H4 (cell line): ENCODE results near the gene PACRG. TPM values are rescaled to one million over a fixed set of nuclear protein-coding genes. Genes with fewer than 3 reads are reported as not detected.

Experiments
- DNase-seq: peaks from one replicate; pipeline ENCODE4 v3.0.0-alpha.2; 2015; ENCODE audit warnings: low spot score
- total RNA-seq: library from RNA; depleted of rRNA; stranded (reverse); fragments of >200 nt; shearing (Covaris generic); gene quantifications from 2 replicates; pipeline ENCODE4 v1.2.3, GENCODE V29; 2014

Gene PACRG
- total RNA-seq, 1 experiment from 2014 or later, result not detected

GRCh38 chr6:163008626-163009025, 280.9 kb downstream of the PACRG start:
- DNase-seq, result no peak

- DNase-seq, result no peak
Observed at GRCh38 chr6:163010145-163010544, 282.4 kb downstream of the PACRG start.

- DNase-seq, result no peak
Observed at GRCh38 chr6:163014736-163015135, 287.0 kb downstream of the PACRG start.

- DNase-seq, result no peak
Observed at GRCh38 chr6:163017801-163018200, 290.0 kb downstream of the PACRG start.

GRCh38 chr6:163019926-163020325, 292.2 kb downstream of the PACRG start:
- DNase-seq, result no peak

GRCh38 chr6:163021054-163021453, 293.3 kb downstream of the PACRG start:
- no peak for DNase-seq

GRCh38 chr6:163023700-163024099, 295.9 kb downstream of the PACRG start:
- DNase-seq, result no peak

- DNase-seq, result no peak
Observed at GRCh38 chr6:163026893-163027292, 299.1 kb downstream of the PACRG start.

- no peak for DNase-seq
Observed at GRCh38 chr6:163030980-163031379, 303.2 kb downstream of the PACRG start.

GRCh38 chr6:163031931-163032330, 304.2 kb downstream of the PACRG start:
- DNase-seq, result no peak

GRCh38 chr6:163036160-163036645, 308.4 kb downstream of the PACRG start:
- no peak for DNase-seq

GRCh38 chr6:163038317-163038716, 310.5 kb downstream of the PACRG start:
- DNase-seq, result no peak

GRCh38 chr6:163048345-163048744, 320.6 kb downstream of the PACRG start:
- DNase-seq, result no peak

- no peak for DNase-seq
Observed at GRCh38 chr6:163053667-163054344, 326.0 kb downstream of the PACRG start.

- DNase-seq, result no peak
Observed at GRCh38 chr6:163054641-163055040, 326.9 kb downstream of the PACRG start.

- DNase-seq, result no peak
Observed at GRCh38 chr6:163057260-163057659, 329.5 kb downstream of the PACRG start.

GRCh38 chr6:163062790-163063189, 335.0 kb downstream of the PACRG start:
- no peak for DNase-seq

GRCh38 chr6:163063561-163063960, 335.8 kb downstream of the PACRG start:
- no peak for DNase-seq

- DNase-seq, result no peak
Observed at GRCh38 chr6:163064397-163064796, 336.6 kb downstream of the PACRG start.

- no peak for DNase-seq
Observed at GRCh38 chr6:163066200-163066599, 338.4 kb downstream of the PACRG start.

- no peak for DNase-seq
Observed at GRCh38 chr6:163077134-163077533, 349.4 kb downstream of the PACRG start.

- no peak for DNase-seq
Observed at GRCh38 chr6:163078712-163079111, 350.9 kb downstream of the PACRG start.

GRCh38 chr6:163080228-163080627, 352.5 kb downstream of the PACRG start:
- no peak for DNase-seq

GRCh38 chr6:163083141-163083540, 355.4 kb downstream of the PACRG start:
- DNase-seq, result no peak
